Adipose tissue (tissue), 3 donors: Measurements from ENCODE around the gene IL13. TPM values are rescaled to one million over a fixed set of nuclear protein-coding genes. Genes with fewer than 3 reads are reported as not detected.

ENCODE experiments used
- H3K27ac ChIP-seq: one replicate; pipeline ENCODE4 v1.5.1; 2013; ENCODE audit warnings: low read depth, low read length
- whole genome bisulfite sequencing, 3 donors: extraction: QIAGEN DNeasy Blood & Tissue Kit; methylation state at CpG; one replicate each; pipeline ENCODE4 v1.1.7; 2013; 5-methylcytosine and 5-hydroxymethylcytosine counted together
- polyA plus RNA-seq, 3 donors: library from polyadenylated mRNA; stranded (reverse); fragments of 200-250 nt; gene quantifications; one replicate each; pipeline ENCODE4 v1.2.3, GENCODE V29; 2013
- donor health status: healthy with polysubstance abuse.
- donor health status: Bipolar disorder and iron deficiency.
- donor health status: healthy.

IL13 gene
- polyA plus RNA-seq, 3 donors = 1.2 to 1.3 TPM; not detected in 1

- 63 to 91% (median 87%) methylated on average over 4 of the region's 4 CpGs for WGBS, 3 donors
- H3K27ac ChIP-seq = no peak overlapping the region
These were observed 6.0 kb upstream of the IL13 start for GRCh38 chr5:132651838-132652469.

GRCh38 chr5:132653716-132654115 is 4.3 kb upstream of the IL13 start:
- H3K27ac ChIP-seq = no peak overlapping the region
- 32 to 45% (median 35%) methylated on average over 7 of the region's 7 CpGs for WGBS, 3 donors

- WGBS, 3 donors = 4 to 7% (median 4%) methylated on average over 73 to 92 of the region's 92 CpGs
- H3K27ac ChIP-seq = no peak overlapping the region
These were observed 1.9 kb upstream of the IL13 start for GRCh38 chr5:132655821-132656773.

GRCh38 chr5:132656774-132657355 is 1.1 kb upstream of the IL13 start:
- no peak overlapping the region for H3K27ac ChIP-seq
- 57 to 70% (median 62%) methylated on average over 12 of the region's 12 CpGs for WGBS, 3 donors

DNA sequence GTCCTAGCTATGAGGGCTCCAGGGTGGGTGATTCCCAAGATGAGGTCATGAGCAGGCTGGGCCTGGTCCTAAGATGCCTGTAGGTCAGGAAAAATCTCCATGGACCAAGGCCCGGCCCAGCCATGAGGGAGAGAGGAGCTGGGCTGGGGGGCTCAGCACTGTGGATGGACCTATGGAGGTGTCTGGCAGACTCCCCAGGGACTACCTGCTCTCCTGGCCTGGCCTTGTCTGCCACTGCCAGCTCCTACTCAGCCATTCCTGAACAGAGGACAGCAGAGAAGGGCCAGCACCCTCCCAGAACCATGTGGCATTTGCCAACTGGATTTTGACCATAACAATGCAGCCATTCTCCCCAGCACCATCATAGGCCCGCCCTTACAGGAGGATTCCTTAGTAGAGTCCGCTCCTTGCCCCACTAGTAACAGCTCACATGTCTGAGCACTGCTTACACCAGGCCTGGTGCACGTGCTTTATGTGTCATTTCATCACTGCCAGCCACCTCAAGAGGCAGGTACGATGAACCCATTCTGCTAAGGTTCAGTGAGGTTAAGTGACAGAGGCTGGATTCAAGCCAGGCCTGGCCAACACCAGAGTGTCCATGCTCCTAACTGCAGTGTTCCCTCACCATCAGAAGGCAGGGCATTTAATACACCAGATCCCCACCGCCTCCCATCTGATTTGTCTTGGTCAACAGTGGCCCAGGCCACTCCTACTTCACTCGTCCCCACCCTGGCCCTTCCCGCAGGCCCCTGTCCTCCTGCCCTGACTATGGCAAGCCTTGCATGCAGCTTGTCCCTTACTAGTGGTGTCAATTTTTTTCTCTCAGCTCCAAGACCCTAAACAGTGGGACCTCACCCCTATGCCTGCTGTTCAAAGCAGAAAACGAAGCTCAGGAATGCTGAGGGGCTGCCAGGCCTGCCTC is 669 bp downstream of the IL13 start:
- H3K27ac ChIP-seq = no peak overlapping the region
- WGBS, 3 donors = 90 to 94% (median 93%) methylated on average over 9 of the region's 9 CpGs

- no peak overlapping the region for H3K27ac ChIP-seq
- WGBS, 3 donors = 93 to 94% (median 94%) methylated on average over 23 of the region's 23 CpGs
These were observed 1.9 kb downstream of the IL13 start for GRCh38 chr5:132659598-132660493.

- 80 to 88% (median 82%) methylated on average over 12 of the region's 12 CpGs for WGBS, 3 donors
- H3K27ac ChIP-seq = no peak overlapping the region
These were observed 3.4 kb downstream of the IL13 start for GRCh38 chr5:132661231-132662003.

DNA sequence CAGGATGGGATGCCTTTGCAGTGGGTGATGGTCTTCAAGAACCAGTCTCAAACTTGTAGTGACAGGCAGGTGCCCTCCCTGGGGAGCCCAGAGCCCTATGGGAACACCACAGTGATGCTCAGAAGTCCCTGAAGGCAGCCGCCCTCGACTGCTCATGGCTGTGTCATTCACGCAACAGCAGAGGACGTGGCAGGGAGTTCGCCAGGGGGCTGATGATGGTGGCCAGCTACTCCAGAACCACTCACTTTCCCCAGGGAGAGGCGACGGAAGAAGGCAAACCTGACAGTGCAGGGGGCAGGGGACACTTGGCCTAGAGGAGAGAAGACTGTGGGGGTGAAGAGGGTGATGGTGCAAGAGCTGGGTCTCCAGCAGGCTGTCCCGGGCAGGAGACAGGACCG is 4.0 kb downstream of the IL13 start:
- no peak overlapping the region for H3K27ac ChIP-seq
- 91 to 94% (median 94%) methylated on average over 9 of the region's 9 CpGs for WGBS, 3 donors

DNA sequence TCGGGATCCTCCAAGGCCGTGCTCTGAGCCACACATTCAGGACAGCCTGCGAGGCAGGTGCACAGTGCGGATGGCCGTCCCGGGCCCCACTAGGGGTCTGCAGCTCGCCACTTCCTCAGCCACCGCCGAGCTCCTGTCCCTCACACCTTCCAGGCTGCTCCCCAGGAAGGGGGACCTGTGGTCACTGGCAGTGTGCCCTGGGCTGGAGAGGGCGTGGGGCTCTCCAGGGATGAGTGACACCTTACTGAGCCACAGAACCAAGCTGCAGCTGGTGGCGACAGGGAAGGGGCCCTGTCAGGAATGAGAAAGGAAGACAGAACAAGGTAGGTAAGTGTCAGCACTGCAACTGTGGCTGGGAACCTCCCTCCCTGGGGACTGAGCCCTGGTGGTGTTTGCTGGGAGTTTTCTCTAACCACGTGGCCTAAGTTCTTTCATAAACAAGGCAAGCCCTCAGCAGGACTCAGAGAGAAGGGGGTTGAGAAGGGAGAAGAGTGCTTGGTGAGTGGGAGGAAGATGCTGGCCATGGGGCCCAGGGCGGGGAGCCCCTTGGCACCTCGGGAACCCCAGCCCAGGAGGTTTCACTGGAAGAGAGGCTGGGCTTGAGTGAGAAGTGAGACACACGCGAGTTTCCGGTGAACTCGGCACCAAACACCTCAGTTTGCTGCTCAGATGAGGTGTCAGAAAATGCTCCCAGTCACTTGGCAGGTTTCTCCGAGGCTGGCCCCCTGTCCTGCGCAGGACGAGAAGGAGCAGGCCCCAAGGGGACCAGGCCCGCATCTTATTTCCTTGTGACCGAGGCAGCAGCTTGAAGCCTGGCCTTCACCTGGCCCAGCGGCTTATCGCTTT is 5.2 kb downstream of the IL13 start:
- WGBS, 3 donors = 68 to 76% (median 70%) methylated on average over 25 of the region's 25 CpGs
- H3K27ac ChIP-seq = no peak overlapping the region

GRCh38 chr5:132663771-132664695 is 6.1 kb downstream of the IL13 start:
- no peak overlapping the region for H3K27ac ChIP-seq
- 76 to 86% (median 77%) methylated on average over 13 of the region's 13 CpGs for WGBS, 3 donors

- WGBS, 3 donors = 95 to 98% (median 98%) methylated on average over 9 of the region's 9 CpGs
- no peak overlapping the region for H3K27ac ChIP-seq
These were observed 6.8 kb downstream of the IL13 start for GRCh38 chr5:132664696-132665209.

- no peak overlapping the region for H3K27ac ChIP-seq
- WGBS, 3 donors = 89% methylated on average over 21 of the region's 21 CpGs
These were observed 7.7 kb downstream of the IL13 start for GRCh38 chr5:132665574-132666080.

DNA sequence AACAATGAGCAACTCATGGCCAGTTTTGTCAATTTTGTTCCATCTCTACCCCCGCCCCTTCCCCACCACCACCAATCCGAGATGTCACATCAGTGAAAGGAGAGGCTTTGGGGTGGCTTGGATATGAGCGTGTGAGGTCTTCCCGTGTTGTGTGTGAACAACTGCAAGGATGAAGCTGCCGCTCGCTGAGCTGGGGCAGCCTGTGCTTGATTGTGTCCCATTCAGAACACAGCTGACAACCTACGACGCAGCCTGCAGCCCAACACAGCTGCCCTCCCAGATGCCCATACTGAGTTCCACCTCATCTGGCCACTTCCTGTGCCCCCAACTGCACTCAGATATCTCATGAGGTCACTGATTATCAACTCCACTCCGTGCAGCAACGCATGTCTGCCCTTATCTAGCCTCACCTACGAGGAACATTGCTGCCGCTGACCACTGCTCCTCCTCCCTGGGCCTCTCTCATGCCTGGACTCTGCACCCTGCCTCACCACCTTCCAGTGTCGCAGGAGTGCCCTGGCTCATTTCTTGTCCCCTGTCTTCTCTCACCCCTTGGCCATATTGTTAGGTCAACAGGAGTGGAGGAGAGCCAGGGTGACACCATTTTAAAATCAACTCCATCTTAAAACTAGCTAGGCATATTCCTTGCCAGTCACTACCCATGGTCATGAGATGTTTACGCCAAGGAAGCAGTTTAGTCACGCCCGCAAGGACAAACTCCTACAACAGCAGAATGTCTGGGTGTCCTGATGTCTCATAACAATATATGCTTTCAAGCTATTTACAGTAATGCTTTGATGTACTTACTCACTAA is 8.5 kb downstream of the IL13 start:
- WGBS, 3 donors = 85 to 89% (median 87%) methylated on average over 16 of the region's 16 CpGs
- H3K27ac ChIP-seq = no peak overlapping the region

DNA sequence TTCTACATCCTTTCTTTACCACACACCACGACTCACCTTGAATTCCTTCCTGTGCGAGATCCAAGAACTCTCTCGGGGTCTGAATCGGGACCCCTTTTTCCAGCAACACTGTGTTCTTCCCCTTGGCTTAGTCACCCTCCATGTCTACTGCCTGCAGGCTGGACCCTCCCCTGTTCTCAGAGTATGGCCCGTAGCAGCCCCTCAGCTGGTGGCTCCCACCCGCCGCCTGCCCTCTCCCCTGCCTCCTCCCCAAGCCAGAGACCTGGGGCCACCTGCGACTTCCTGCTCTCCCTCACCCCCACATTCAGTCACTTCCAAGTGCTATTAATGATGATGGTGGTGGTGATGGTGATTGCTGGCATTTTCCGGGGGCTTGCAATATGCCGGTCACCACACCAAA is 9.3 kb downstream of the IL13 start:
- WGBS, 3 donors = 88 to 90% (median 88%) methylated on average over 10 of the region's 10 CpGs
- no peak overlapping the region for H3K27ac ChIP-seq
